Measurements from ENCODE around the gene ERBB3. TPM values are rescaled to one million over a fixed set of nuclear protein-coding genes. Genes with fewer than 3 reads are reported as not detected.
"Not testable (repeated sequence)": the region's sequence is repeated elsewhere in the genome, so short reads cannot be mapped to it uniquely, and the experiment has no call there.

Gene ERBB3
- 114 and 125 TPM in 2 replicates for total RNA-seq (2014; rRNA removed; shearing (Covaris generic))
- polyA plus RNA-seq (2015; cell fraction: cytosol; rRNA removed), result 155 and 200 TPM in 2 replicates
- polyA plus RNA-seq (2015; cell fraction: nucleus; rRNA removed), result 138 and 186 TPM in 2 replicates

GRCh38 chr12:56079723-56080555, at the start of gene ERBB3:
Gene ERBB3, plus strand, starts transcription at chr12:56080165. Its CDS starts 136 bp downstream, at chr12:56080301.
- in situ Hi-C loops (cut with HindIII; ENCODE audit: low pct_unique_long_range_greater_than_20kb, low sequenced_read_pairs), result no loop called here
- DNase-seq (ENCODE audit: low read depth, low spot score), result peak; percentile 71

GRCh38 chr12:56031987-56032386, 48.0 kb upstream of the ERBB3 start:
- in situ Hi-C loops (cut with HindIII; ENCODE audit: low pct_unique_long_range_greater_than_20kb, low sequenced_read_pairs), result no loop called here
- DNase-seq (ENCODE audit: low read depth, low spot score), result no peak

- in situ Hi-C loops (cut with HindIII; ENCODE audit: low pct_unique_long_range_greater_than_20kb, low sequenced_read_pairs), result no loop called here
- no peak for DNase-seq (ENCODE audit: low read depth, low spot score)
These were observed 45.2 kb upstream of the ERBB3 start for GRCh38 chr12:56034586-56035332.

- no peak for DNase-seq (ENCODE audit: low read depth, low spot score)
- in situ Hi-C loops (cut with HindIII; ENCODE audit: low pct_unique_long_range_greater_than_20kb, low sequenced_read_pairs), result no loop called here
These were observed 42.8 kb upstream of the ERBB3 start for GRCh38 chr12:56037161-56037560.

GRCh38 chr12:56038022-56038655, 41.8 kb upstream of the ERBB3 start:
- DNase-seq (ENCODE audit: low read depth, low spot score), result no peak
- in situ Hi-C loops (cut with HindIII; ENCODE audit: low pct_unique_long_range_greater_than_20kb, low sequenced_read_pairs), result no loop called here

GRCh38 chr12:56040151-56040550, 39.8 kb upstream of the ERBB3 start:
- no peak for DNase-seq (ENCODE audit: low read depth, low spot score)
- in situ Hi-C loops (cut with HindIII; ENCODE audit: low pct_unique_long_range_greater_than_20kb, low sequenced_read_pairs), result no loop called here

- no peak for DNase-seq (ENCODE audit: low read depth, low spot score)
- in situ Hi-C loops (cut with HindIII; ENCODE audit: low pct_unique_long_range_greater_than_20kb, low sequenced_read_pairs), result no loop called here
These were observed 38.9 kb upstream of the ERBB3 start for GRCh38 chr12:56040963-56041551.

- in situ Hi-C loops (cut with HindIII; ENCODE audit: low pct_unique_long_range_greater_than_20kb, low sequenced_read_pairs), result no loop called here
- peak; percentile 100 for DNase-seq (ENCODE audit: low read depth, low spot score)
These were observed 38.2 kb upstream of the ERBB3 start, which contains the start of gene RPS26 for GRCh38 chr12:56041552-56042429. Gene RPS26, plus strand, starts transcription at chr12:56041918. Its CDS starts 249 bp downstream, at chr12:56042167.

GRCh38 chr12:56042430-56042813, 37.5 kb upstream of the ERBB3 start:
- DNase-seq (ENCODE audit: low read depth, low spot score); in situ Hi-C loops (cut with HindIII; ENCODE audit: low pct_unique_long_range_greater_than_20kb, low sequenced_read_pairs): not testable (repeated sequence)

- no peak for DNase-seq (ENCODE audit: low read depth, low spot score)
- in situ Hi-C loops (cut with HindIII; ENCODE audit: low pct_unique_long_range_greater_than_20kb, low sequenced_read_pairs), result no loop called here
These were observed 37.1 kb upstream of the ERBB3 start for GRCh38 chr12:56042843-56043242.

- in situ Hi-C loops (cut with HindIII; ENCODE audit: low pct_unique_long_range_greater_than_20kb, low sequenced_read_pairs), result no loop called here
- no peak for DNase-seq (ENCODE audit: low read depth, low spot score)
These were observed 33.8 kb upstream of the ERBB3 start for GRCh38 chr12:56046027-56046780.

GRCh38 chr12:56053407-56053893, 26.5 kb upstream of the ERBB3 start:
- in situ Hi-C loops (cut with HindIII; ENCODE audit: low pct_unique_long_range_greater_than_20kb, low sequenced_read_pairs), result no loop called here
- DNase-seq (ENCODE audit: low read depth, low spot score), result no peak

GRCh38 chr12:56059964-56060363, 20.0 kb upstream of the ERBB3 start:
- DNase-seq (ENCODE audit: low read depth, low spot score); in situ Hi-C loops (cut with HindIII; ENCODE audit: low pct_unique_long_range_greater_than_20kb, low sequenced_read_pairs): not testable (repeated sequence)

GRCh38 chr12:56061982-56062381, 18.0 kb upstream of the ERBB3 start:
- in situ Hi-C loops (cut with HindIII; ENCODE audit: low pct_unique_long_range_greater_than_20kb, low sequenced_read_pairs), result no loop called here

GRCh38 chr12:56062996-56063395, 17.0 kb upstream of the ERBB3 start:
- in situ Hi-C loops (cut with HindIII; ENCODE audit: low pct_unique_long_range_greater_than_20kb, low sequenced_read_pairs), result no loop called here
- no peak for DNase-seq (ENCODE audit: low read depth, low spot score)

More at GRCh38 chr12:56061982-56062381, 18.0 kb upstream of the ERBB3 start:
- DNase-seq (ENCODE audit: low read depth, low spot score), result no peak

GRCh38 chr12:56071648-56072047, 8.3 kb upstream of the ERBB3 start:
- in situ Hi-C loops (cut with HindIII; ENCODE audit: low pct_unique_long_range_greater_than_20kb, low sequenced_read_pairs), result no loop called here
- no peak for DNase-seq (ENCODE audit: low read depth, low spot score)

Measured in SK-MEL-5 (cell line).